NT2/D1 (cell line): ENCODE results near the gene FRYL.

Experiments
- YY1 ChIP-seq: IDR thresholded peaks from 2 replicates; pipeline ENCODE4 v1.6.1; 2011; ENCODE audit not compliant: insufficient read length, insufficient read depth
- ZNF274 ChIP-seq: IDR thresholded peaks from 2 replicates; pipeline ENCODE4 v1.6.1; 2011; ENCODE audit warnings: mild to moderate bottlenecking, low read depth, low read length

- TF ChIP-seq ZNF274 (no peak), YY1 (no peak)
These were observed 71.5 kb downstream of the FRYL start for GRCh38 chr4:48708610-48709009.
